Adrenal gland (tissue), 12 donors: ENCODE measurements around the gene SEMA4C. TPM values are rescaled to one million over a fixed set of nuclear protein-coding genes. Genes with fewer than 3 reads are reported as not detected.
A peak's percentile ranks its signal among the peaks of the same experiment; 100 is the strongest.

Source experiments
- DNase-seq, 7 donors: peaks; one replicate each; pipeline ENCODE4 v3.0.0-alpha.2; 2019 to 2020
- H3K27ac ChIP-seq, 5 donors: fragments of 200-600 bp; sonication (generic) in 4 of 5; 1 replicate in 3 of 5; 2 replicates in 2 of 5; pipeline versions ENCODE4 v1.5.1 to v1.8.0; 2016 to 2020; ENCODE audit warnings: mild to moderate bottlenecking in 1 of 5
- H3K27me3 ChIP-seq: fragments of 200-600 bp; 2 replicates; pipeline ENCODE4 v1.8.0; 2021
- H3K36me3 ChIP-seq, 2 donors: fragments of 200-600 bp; replicated peaks in 1 of 2; 1 replicate in 1 of 2; 2 replicates in 1 of 2; pipeline versions ENCODE4 v1.5.1 to v1.8.0; 2018 to 2022
- H3K4me1 ChIP-seq, 2 donors: fragments of 200-600 bp; replicated peaks in 1 of 2; 1 replicate in 1 of 2; 2 replicates in 1 of 2; pipeline versions ENCODE4 v1.5.1 to v1.8.0; 2018 to 2021
- H3K4me3 ChIP-seq, 4 donors: fragments of 200-600 bp; sonication (generic) in 3 of 4; one replicate each; pipeline ENCODE4 v1.5.1; 2016 to 2018
- H3K9me3 ChIP-seq, 3 donors: fragments of 200-600 bp; sonication (generic) in 1 of 3; replicated peaks in 1 of 3; 1 replicate in 2 of 3; 2 replicates in 1 of 3; pipeline versions ENCODE4 v1.5.1 to v1.8.0; 2016 to 2021
- CTCF ChIP-seq, 6 experiments: fragments of 450-650 bp in 4 of 6; fragments of 200-600 bp in 2 of 6; sonication (generic) in 1 of 6; IDR thresholded peaks; 1 replicate in 5 of 6; 2 replicates in 1 of 6; pipeline versions ENCODE4 v1.5.1 to v1.8.0; 2016 to 2021; ENCODE audit warnings: antibody characterized with exemption in 6 of 6, mild to moderate bottlenecking in 2 of 6, moderate library complexity in 1 of 6
- POLR2A ChIP-seq, 2 donors: fragments of 450-650 bp; IDR thresholded peaks; one replicate each; pipeline ENCODE4 v1.6.1; 2017; ENCODE audit warnings: antibody characterized with exemption in 2 of 2, mild to moderate bottlenecking in 2 of 2, moderate library complexity in 1 of 2
- WGBS, 4 donors: extraction: QIAGEN DNeasy Blood & Tissue Kit in 2 of 4; methylation state at CpG; one replicate each; pipeline versions ENCODE4 v1.1.5 to v1.1.7; 2013 to 2017; 5-methylcytosine and 5-hydroxymethylcytosine counted together
- intact Hi-C, 2 donors: fragments of 100-400 bp; cut with DNase I; formaldehyde crosslinking; loops; one replicate each; pipeline versions ENCODE4 v1.14.1 to v1.15.0; 2022 to 2023
- polyA plus RNA-seq, 3 donors: library from polyadenylated mRNA; stranded (reverse); fragments of 200-250 nt in 2 of 3; fragments of 350-450 nt in 1 of 3; fragmentation: Illumina TruSeq in 1 of 3; extraction: RNeasy Lipid Tissue Mini Kit (QIAGEN cat#74804) in 1 of 3; gene quantifications; one replicate each; pipeline ENCODE4 v1.2.3, GENCODE V29; 2013 to 2014
- total RNA-seq, 9 donors: library from RNA; depleted of rRNA in 4 of 9; stranded (reverse); fragments of >200 nt in 4 of 9; fragments of 120-200 nt in 1 of 9; fragmentation: NEBNext Ultra II Directional in 1 of 9; extraction: Animal tissue kit (Norgen Biotek cat#: 25700) in 1 of 9; gene quantifications; one replicate each; pipeline versions ENCODE4 v1.1.0 to v1.2.4, GENCODE V29; 2013 to 2023
- donor health status: healthy with polysubstance abuse.
- donor health status: Bipolar disorder and iron deficiency.
- donor health status: DM: yes; HTN: yes; CAD: no.
- donor health status: DM: no; HTN: no; CAD: no.
- donor health status: DM: no; HTN: no; CAD: no.
- donor health status: DM: yes; HTN: yes; CAD: no.

Gene SEMA4C
- total and polyA plus RNA-seq, 12 donors: 4.4 to 31.6 (median 23.2) TPM

GRCh38 chr2:96866586-96866985, 3.3 kb downstream of the SEMA4C start:
- no peaks in the 10 kb centered on the region for H3K9me3 ChIP-seq
- peaks cover 11 to 37% of the 10 kb centered on the region in 2 donors for H3K4me1 ChIP-seq
- H3K4me3 ChIP-seq: peak overlapping the region in 1 of 4 donors; percentile 83
- intact Hi-C loops: loop anchor here in 1 of 2 donors (5.0 to 10.0 kb wide), 4 partner anchors 52 to 248 kb away; partner anchors contain the start of genes ANKRD36, CNNM3 and CNNM4
- TF ChIP-seq POLR2A (IDR thresholded peaks at IDR 0.05): no peak
- no peak for TF ChIP-seq CTCF (IDR thresholded peaks at IDR 0.05)
- H3K36me3 ChIP-seq: peaks cover 0 to 56% of the 10 kb centered on the region in 2 donors
- no peaks in the 10 kb centered on the region for H3K27me3 ChIP-seq
- 15 to 55% (median 45%) methylated on average over 5 to 8 of the region's 8 CpGs for WGBS, 4 donors
- H3K27ac ChIP-seq: peak overlapping the region in 2 of 5 donors; percentile 93 to 95
- peak in 3 of 7 donors; percentile 35 to 75 (median 53) for DNase-seq

GRCh38 chr2:96866149-96866548, 3.7 kb downstream of the SEMA4C start:
- Histone ChIP-seq H3K27ac (peak overlapping the region in 2 of 5 donors; percentile 93 to 95), H3K9me3 (no peaks in the 10 kb centered on the region), H3K4me1 (peaks cover 11 to 32% of the 10 kb centered on the region in 2 donors), H3K27me3 (no peaks in the 10 kb centered on the region), H3K36me3 (peaks cover 0 to 61% of the 10 kb centered on the region in 2 donors), H3K4me3 (no peak overlapping the region)
- WGBS, 4 donors: 75 to 82% (median 78%) methylated on average over 2 to 14 of the region's 14 CpGs
- intact Hi-C loops: loop anchor here in 1 of 2 donors (5.0 to 10.0 kb wide), 4 partner anchors 51 to 249 kb away; partner anchors contain the start of genes ANKRD36, CNNM3 and CNNM4
- no peak for DNase-seq
- TF ChIP-seq CTCF (IDR thresholded peaks at IDR 0.05): no peak
- no peak for TF ChIP-seq POLR2A (IDR thresholded peaks at IDR 0.05)

- intact Hi-C loops: loop anchor here in 1 of 2 donors (5.0 to 10.0 kb wide), 4 partner anchors 51 to 249 kb away; partner anchors contain the start of genes ANKRD36, CNNM3 and CNNM4
- Histone ChIP-seq H3K9me3 (no peaks in the 10 kb centered on the region), H3K4me1 (peaks cover 11 to 27% of the 10 kb centered on the region in 2 donors), H3K4me3 (no peak overlapping the region), H3K27ac (peak overlapping the region in 1 of 5 donors; percentile 30), H3K36me3 (peaks cover 0 to 66% of the 10 kb centered on the region in 2 donors), H3K27me3 (no peaks in the 10 kb centered on the region)
- no peak for TF ChIP-seq CTCF (IDR thresholded peaks at IDR 0.05)
- no peak for TF ChIP-seq POLR2A (IDR thresholded peaks at IDR 0.05)
- WGBS, 4 donors: 77 to 85% (median 83%) methylated on average over 16 of the region's 16 CpGs
- DNase-seq: no peak
Measured at GRCh38 chr2:96865654-96866053, 4.2 kb downstream of the SEMA4C start.

GRCh38 chr2:96864343-96865091, 5.4 kb downstream of the SEMA4C start:
- Histone ChIP-seq H3K36me3 (peaks cover 0 to 74% of the 10 kb centered on the region in 2 donors), H3K27me3 (no peaks in the 10 kb centered on the region), H3K27ac (peak overlapping the region in 1 of 5 donors; percentile 30), H3K4me3 (no peak overlapping the region), H3K9me3 (no peaks in the 10 kb centered on the region), H3K4me1 (peaks cover 11 to 27% of the 10 kb centered on the region in 2 donors)
- TF ChIP-seq CTCF (IDR thresholded peaks at IDR 0.05) (no peak), POLR2A (IDR thresholded peaks at IDR 0.05) (no peak)
- intact Hi-C loops: loop anchor here (5.0 to 10.0 kb wide), 6 partner anchors 50 to 250 kb away; partner anchors contain the start of genes ANKRD36 (in 1 of the 2), CNNM3 (in 1 of the 2) and CNNM4 (in 1 of the 2)
- DNase-seq: no peak
- 84 to 91% (median 86%) methylated on average over 7 to 25 of the region's 25 CpGs for WGBS, 4 donors
